Endothelial cell (in vitro differentiated cells): ENCODE measurements around the gene EPSTI1. TPM values are rescaled to one million over a fixed set of nuclear protein-coding genes. Genes with fewer than 3 reads are reported as not detected.

Experiments
- DNase-seq: peaks from one replicate; pipeline ENCODE4 v3.0.0; 2021; ENCODE audit warnings: low spot score
- H3K27ac Mint-ChIP-seq: one replicate; pipeline ENCODE4 v1.8.0; 2021; ENCODE audit warnings: mixed read lengths, inconsistent platforms; ENCODE audit not compliant: unreplicated experiment
- H3K27me3 Mint-ChIP-seq: one replicate; pipeline ENCODE4 v1.8.0; 2021; ENCODE audit warnings: mild to moderate bottlenecking, moderate library complexity, mixed read lengths, inconsistent platforms; ENCODE audit not compliant: unreplicated experiment
- H3K36me3 Mint-ChIP-seq: one replicate; pipeline ENCODE4 v1.8.0; 2021; ENCODE audit warnings: mild to moderate bottlenecking, low read depth, mixed read lengths, inconsistent platforms; ENCODE audit not compliant: unreplicated experiment
- H3K4me1 Mint-ChIP-seq: one replicate; pipeline ENCODE4 v1.8.0; 2021; ENCODE audit warnings: mild to moderate bottlenecking, mixed read lengths, inconsistent platforms; ENCODE audit not compliant: unreplicated experiment
- H3K4me3 Mint-ChIP-seq: one replicate; pipeline ENCODE4 v1.8.0; 2021; ENCODE audit warnings: mild to moderate bottlenecking, mixed read lengths, inconsistent platforms; ENCODE audit not compliant: unreplicated experiment
- H3K9me3 Mint-ChIP-seq: one replicate; pipeline ENCODE4 v1.8.0; 2021; ENCODE audit warnings: mixed read lengths, inconsistent platforms; ENCODE audit not compliant: unreplicated experiment
- CTCF ChIP-seq: fragments of 200-600 bp; sonication (generic); IDR thresholded peaks from one replicate; pipeline ENCODE4 v1.5.0; 2021; ENCODE audit warnings: antibody characterized with exemption; ENCODE audit not compliant: unreplicated experiment
- total RNA-seq: library from RNA; stranded (reverse); fragmentation: NEBNext Ultra II Directional; extraction: Animal tissue kit (Norgen Biotek cat#: 25700); gene quantifications from one replicate; pipeline ENCODE4 v1.2.1, GENCODE V29; 2021; ENCODE audit not compliant: unreplicated experiment

Gene EPSTI1
- total RNA-seq, 1 donor from 2014 or later = 0.77 TPM

- Mint-ChIP-seq H3K27me3 (peaks cover 5% of the 10 kb centered on the region), H3K27ac (no peak overlapping the region), H3K36me3 (no peaks in the 10 kb centered on the region), H3K4me3 (no peak overlapping the region), H3K4me1 (no peaks in the 10 kb centered on the region), H3K9me3 (no peaks in the 10 kb centered on the region)
- no peak for TF ChIP-seq CTCF
- DNase-seq = no peak
Measured at GRCh38 chr13:43000676-43001075, 8.6 kb upstream of the EPSTI1 start.

- no peak overlapping the region for H3K27ac Mint-ChIP-seq
- H3K27me3 Mint-ChIP-seq = peaks cover 5% of the 10 kb centered on the region
- TF ChIP-seq CTCF = no peak
- no peaks in the 10 kb centered on the region for H3K9me3 Mint-ChIP-seq
- H3K4me1 Mint-ChIP-seq = no peaks in the 10 kb centered on the region
- no peak overlapping the region for H3K4me3 Mint-ChIP-seq
- H3K36me3 Mint-ChIP-seq = no peaks in the 10 kb centered on the region
- DNase-seq = no peak
Measured at GRCh38 chr13:42999491-42999890, 7.5 kb upstream of the EPSTI1 start.

- Mint-ChIP-seq H3K36me3 (no peaks in the 10 kb centered on the region), H3K9me3 (no peaks in the 10 kb centered on the region), H3K4me1 (no peaks in the 10 kb centered on the region), H3K27me3 (peaks cover 5% of the 10 kb centered on the region), H3K27ac (no peak overlapping the region), H3K4me3 (no peak overlapping the region)
- TF ChIP-seq CTCF = no peak
- DNase-seq = no peak
Measured at GRCh38 chr13:42997381-42997780, 5.3 kb upstream of the EPSTI1 start.

GRCh38 chr13:42996584-42996983 is 4.5 kb upstream of the EPSTI1 start:
- peaks cover 4% of the 10 kb centered on the region for H3K27me3 Mint-ChIP-seq
- no peak for TF ChIP-seq CTCF
- H3K9me3 Mint-ChIP-seq = no peaks in the 10 kb centered on the region
- H3K27ac Mint-ChIP-seq = no peak overlapping the region
- no peaks in the 10 kb centered on the region for H3K36me3 Mint-ChIP-seq
- H3K4me1 Mint-ChIP-seq = no peaks in the 10 kb centered on the region
- H3K4me3 Mint-ChIP-seq = no peak overlapping the region
- DNase-seq = no peak

GRCh38 chr13:42994878-42995277 is 2.8 kb upstream of the EPSTI1 start:
- no peak for TF ChIP-seq CTCF
- Mint-ChIP-seq H3K27me3 (peaks cover 4% of the 10 kb centered on the region), H3K9me3 (no peaks in the 10 kb centered on the region), H3K4me3 (no peak overlapping the region), H3K4me1 (no peaks in the 10 kb centered on the region), H3K27ac (no peak overlapping the region), H3K36me3 (no peaks in the 10 kb centered on the region)
- DNase-seq = no peak
